HG03354 (cell line): ENCODE results near the gene MRPL9.
A peak's percentile ranks its signal among the peaks of the same experiment; 100 is the strongest.

ENCODE experiments used
- ATAC-seq: cut with Tn5 transposase; IDR thresholded peaks from one replicate; pipeline ENCODE4 v1.9.1; 2021; ENCODE audit warnings: mild to moderate bottlenecking; ENCODE audit not compliant: unreplicated experiment, poor library complexity, severe bottlenecking

The MRPL9 gene

DNA sequence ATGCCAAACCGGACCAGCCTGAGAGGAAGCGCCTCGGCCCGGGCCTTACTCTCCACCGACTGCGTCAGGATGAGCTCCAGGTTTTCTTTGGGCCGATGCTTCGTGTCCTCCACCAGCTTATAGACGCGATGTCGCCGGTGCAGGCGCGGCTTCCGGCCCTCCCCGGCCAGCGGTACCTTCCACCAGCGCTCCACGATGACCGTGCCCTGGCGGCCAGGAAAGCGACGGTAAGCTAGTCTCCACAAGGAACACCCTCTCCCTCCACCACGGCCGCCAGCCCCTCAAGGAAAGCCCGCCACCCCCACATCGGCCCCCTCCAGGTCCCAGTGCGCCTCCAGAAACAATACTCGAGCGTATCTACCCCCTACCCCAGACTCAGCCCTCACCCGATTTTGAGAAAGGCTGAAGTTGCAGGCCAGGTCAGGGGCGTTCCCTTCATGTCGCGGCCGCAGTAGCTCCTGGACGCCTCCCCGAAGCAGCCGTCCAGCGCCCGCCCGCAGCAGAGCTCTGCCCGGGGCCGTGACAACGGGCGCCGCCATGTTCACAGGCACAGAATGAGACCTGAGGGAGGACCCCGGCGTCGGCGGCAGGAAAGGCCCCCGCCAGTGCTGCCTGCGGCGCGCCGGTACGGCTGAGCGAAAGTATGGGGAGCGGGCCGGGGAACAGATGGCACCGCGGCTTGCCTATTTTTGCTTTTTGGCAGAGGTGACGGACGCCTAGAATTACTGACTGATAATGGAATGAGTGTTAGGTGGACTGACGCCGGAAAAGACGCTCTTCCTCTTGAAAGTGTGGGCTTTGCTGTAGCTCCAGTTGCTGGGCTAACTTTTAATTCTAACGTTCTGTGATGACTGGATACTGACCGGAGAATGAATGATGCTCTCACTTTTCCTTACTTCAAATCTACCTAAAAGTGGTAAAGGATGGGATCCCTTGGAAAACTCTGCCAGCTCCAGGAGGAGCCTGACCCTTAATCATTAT, at the start of gene MRPL9:
Gene MRPL9 (minus strand): TSS at position 556 of the 981 bp plus-strand sequence. CDS start 17 bp downstream, at position 539.
- peak; percentile 95 for ATAC-seq

DNA sequence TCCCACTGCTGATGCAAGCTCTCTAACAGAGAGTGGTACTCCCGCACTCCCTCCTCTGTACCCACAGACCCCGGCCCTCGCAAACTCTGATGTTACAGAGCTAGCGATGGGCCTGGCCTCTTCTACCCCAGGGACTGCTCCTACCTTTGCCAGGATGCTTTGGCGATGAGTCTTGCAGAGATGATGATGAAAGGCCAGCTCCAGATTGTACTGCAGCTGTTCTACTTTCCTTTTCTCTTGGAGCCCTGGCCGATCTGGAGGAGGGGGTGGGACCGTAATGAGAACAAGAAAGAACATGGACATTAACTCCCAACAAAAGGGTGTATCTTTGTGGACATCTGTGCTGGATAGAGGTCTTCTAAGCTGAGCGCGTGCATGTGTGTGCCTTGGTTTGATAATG, 47.9 kb upstream of the MRPL9 start:
- ATAC-seq, result no peak

DNA sequence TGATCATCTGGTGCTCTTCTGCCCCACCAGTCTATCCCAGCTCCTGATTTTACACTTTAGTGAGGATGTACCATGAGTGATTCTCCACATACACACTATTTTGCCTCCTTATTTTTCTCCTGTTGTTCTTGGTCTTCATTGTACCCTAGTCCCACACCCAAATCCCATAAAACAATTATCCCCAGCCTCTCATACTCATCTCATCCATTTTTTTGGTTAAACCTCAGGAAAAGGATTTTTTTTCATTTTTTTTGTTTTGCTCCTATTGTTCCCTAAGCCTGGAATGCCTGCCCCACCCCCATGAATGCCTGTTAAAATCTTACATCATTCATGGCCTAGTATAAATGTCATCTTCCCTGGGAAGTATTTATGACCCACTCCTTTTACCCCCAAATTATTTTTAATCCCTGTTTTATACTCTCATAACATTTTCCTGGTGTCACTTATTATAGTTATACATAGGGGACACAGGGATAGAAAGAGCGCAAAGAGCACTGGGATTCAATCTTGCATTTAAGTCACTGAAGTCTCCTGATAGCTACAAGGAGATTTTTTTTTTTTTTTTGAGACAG, 46.8 kb upstream of the MRPL9 start:
- no peak for ATAC-seq

DNA sequence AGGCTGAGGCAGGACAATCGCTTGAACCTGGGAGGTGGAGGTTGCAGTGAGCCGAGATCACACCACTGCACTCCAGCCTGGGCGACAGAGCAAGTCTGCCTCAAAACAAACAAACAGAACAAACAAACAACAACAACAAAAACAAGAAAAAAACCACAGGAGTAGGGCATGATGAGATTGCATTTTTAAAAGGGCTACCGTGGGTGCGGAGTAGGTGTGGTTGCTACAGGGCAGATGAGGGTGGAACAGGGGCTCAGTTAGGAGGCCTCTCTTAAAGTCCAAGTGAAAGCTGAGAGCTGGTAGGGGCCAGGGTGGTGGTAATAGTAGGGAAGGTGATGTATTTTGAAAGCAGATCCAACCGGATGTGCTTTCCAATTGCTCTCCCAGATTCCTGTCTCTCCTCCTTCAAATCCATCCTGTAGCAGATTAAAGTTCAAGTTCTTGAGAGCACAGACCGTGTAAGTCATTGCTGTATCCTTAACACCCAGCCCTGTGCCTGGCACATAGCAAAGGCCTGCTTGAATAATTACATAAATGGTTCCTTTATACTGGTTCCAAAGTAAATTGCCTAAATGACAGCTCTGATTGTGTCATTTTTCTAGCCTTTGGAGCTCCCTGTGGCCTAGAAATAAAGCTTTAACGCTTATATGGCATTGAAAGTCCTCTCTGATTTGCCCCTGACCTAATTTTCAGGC, 46.1 kb upstream of the MRPL9 start:
- no peak for ATAC-seq

DNA sequence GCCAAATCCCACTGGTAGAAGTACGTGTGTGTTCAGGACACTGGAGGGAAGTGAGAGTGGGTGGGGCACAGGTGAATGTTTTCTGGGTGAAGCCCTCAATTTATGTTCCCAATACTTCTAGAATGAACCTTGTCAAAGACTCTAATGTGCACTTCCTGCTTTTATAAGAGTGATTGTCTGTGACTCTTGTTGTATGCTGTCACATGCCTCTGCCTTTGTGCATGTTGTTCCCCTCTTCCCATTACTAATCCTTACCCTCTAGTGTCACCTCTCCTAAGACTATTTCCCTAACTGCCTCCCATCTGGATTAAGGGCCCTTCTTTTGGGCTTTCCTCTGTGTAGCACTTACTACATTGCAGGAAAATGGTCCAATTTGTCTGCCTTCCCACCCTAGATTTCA, 44.5 kb upstream of the MRPL9 start:
- ATAC-seq, result no peak

DNA sequence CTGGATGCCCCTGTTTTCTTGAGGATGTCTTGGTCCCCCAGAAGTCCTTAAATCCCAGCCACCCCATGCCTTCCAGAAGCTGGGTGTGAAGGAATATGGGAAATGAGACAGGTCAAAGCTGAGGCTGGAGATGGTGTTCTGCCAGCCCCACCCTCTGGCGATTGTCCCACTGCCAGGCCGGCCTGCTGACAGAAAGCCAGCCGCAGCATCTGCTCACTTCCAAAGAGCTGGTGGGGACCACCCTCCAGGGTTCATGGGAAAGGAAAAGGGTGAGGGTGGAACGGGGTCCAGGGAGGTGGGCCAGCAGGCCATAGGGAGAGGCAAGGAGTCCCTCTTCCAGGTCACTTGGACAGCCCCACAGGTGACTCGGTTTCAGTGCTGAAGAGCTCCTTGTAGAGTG, 43.8 kb upstream of the MRPL9 start:
- no peak for ATAC-seq

DNA sequence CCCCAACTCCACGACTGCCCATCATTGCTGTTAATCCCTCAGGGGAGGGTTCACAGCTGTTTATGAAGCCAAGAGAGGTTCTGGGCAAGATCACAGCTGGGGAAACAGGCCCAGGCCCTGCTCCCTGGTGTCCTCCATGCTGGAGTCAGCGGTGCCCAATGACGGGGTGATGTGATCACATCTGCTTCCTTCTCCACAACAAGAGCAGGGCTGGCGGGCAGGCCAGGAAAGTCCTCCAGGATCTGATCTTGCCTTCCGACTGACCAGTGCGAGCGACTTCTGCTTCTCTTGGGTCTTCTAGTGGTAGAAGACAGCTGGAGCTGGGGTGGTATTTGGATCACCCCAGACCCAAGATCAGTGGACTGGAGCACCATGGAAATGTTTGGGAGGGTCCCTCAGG, 42.9 kb upstream of the MRPL9 start:
- no peak for ATAC-seq

DNA sequence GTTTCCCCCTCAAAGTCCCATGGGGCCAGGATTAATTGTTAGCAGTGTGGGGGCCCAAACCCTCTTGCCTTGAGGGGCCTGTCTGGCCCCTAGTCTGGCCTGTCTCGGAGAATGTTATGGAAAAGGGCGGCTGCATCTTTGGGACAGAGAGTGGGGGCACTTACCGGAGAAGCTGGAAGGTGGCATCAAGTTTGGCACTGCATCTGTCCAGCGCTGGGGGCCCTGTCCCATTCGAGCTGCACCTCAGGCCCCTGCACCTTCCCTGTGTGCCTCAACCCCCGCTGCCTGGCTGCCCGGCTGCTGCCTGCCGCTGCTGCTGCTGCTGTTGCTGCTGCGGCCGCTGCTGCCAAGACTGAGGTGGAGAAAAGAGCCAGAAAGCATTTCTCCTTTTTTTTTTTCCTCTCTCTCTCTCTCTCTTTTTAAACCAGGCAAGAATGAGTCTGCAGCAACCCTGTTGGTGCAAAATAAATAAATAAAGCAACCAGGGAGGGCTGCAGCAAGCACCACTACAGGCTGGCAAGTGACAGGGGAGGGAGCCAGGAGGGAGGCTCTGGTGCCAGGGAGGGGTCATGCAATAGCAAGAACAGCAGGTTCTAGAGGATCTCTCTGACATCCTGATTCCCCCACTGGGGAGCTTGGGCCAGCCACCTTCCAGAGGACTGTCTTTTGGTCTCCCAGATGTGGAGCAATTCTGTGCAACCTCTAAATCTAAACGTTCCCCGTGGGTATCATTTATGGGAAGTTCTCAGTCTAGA, 41.9 kb upstream of the MRPL9 start, which contains the start of gene LINGO4:
Gene LINGO4 (minus strand): TSS at position 354 of the 755 bp plus-strand sequence. CDS start 2,715 bp downstream, outside the sequence.
- ATAC-seq, result no peak

DNA sequence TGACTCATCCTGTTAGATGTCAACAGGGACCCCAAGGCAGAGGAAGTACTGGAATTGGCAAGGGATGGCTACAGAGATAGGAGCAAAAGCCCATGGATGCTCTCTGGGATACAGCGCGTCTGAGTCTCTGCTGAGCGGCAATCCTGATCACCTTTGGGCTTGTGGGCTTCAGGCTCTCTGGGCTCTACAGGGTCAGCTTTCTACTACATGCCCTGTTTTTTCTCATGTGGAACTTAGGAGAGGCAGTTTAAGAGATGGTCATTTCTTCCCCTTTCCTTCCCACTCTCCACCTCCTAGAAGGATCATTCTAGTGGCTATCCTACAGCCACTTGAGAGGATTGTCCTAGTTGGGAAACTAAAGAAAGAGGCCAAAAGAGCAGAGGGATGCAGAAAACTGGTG, 40.6 kb upstream of the MRPL9 start:
- ATAC-seq, result no peak

DNA sequence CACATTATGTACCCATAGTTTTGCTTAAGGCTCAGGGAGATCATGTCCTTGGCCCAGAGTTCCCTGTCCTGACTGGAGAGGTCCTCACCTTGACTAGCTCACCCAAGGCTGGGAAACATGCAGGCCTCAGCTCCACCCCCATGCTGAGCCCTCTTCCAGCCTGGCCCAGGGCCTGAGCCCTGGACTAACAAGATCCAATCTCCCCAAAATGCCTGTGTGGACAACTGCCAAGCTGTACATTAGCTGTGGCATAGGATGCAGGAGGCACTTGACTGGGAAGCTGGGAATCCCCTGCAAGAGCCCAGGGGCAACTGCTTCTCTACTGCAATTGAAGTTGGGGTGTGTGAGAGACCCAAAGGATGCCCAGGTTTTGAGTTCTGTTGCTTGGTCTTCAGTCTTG, 39.9 kb upstream of the MRPL9 start:
- no peak for ATAC-seq

DNA sequence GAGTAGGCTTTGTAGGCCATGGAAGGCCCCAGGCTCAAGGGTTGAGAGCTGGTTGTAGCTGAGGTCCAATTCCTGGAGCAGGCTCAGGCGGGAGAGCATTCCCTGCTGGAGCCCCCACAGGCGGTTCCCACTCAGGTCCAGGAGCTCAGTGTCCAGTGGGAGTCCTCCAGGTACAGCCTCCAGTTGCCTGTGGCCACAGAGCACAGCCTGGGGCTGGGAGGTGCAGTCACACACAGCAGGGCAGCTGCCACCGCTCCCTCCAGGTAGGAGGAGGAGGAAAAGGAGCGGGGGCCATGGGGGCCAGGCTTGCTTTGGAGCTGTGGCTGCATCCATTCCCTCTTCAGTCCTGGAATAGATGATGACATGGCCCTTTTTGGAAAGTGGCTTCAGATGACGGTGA, 39.1 kb upstream of the MRPL9 start:
- no peak for ATAC-seq

DNA sequence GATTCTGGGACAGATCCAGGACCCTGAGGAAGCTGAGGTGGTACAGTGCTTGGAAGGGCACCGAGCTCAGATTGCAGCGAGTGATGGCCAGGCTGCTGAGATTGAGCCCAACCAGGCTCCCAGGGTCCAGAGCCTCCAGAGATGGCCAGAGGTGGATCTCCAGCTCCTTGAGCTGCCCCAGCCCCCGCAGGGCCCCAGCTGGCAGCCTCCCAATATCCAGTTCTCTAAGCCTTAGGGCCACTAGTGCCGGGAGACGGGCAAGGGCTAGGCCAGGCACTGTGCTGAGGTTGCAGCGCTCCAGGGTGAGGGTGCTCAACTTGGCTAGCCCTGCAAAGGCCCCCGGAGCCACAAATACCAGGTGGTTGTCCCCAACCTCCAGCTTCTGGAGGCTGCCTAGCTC, 38.5 kb upstream of the MRPL9 start:
- ATAC-seq, result no peak

DNA sequence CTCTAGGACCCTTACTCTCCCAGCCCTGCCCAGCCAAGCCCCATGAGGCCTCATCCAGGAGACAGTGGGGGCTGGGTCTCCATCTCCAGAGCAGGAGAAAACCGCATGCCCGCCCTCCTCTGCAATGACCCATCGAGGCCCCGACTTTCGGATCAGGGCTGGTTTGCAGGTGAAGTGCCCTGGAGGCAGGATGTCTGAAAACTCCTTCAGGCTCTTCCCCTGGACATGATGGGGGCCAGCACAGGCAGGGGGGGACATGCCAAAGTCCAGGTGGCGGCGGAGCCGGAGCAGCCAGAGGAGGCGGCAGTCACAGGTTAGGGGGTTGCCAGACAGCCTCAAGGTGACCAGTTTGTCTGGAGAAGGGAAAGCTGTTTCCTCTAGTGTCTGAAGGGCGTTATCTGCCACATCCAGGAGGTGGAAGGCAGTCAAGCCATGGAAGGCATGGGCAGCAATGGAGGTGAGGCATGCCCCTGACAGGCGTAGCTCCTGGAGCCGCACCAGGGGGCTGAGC, 38.1 kb upstream of the MRPL9 start:
- no peak for ATAC-seq

DNA sequence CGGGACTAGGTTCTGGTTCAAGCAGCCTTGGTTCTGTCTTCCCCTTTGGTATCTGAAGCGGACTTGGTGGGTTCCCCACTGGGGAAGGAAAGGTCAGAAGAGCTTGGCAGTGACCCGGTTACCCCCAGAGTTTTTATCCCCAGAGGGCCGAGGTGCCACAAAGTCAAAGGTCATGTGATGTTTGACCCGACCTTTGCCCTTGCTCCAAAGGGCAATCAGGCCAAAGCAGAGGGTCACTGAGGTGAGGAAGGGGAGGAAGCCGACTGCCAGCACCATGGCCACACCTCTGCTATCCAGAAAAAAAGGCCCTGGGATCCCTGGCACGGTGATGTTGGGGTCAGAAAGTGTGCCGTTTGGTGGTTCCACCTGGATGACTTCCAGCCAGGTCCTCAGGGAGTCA, 37.5 kb upstream of the MRPL9 start:
- no peak for ATAC-seq

DNA sequence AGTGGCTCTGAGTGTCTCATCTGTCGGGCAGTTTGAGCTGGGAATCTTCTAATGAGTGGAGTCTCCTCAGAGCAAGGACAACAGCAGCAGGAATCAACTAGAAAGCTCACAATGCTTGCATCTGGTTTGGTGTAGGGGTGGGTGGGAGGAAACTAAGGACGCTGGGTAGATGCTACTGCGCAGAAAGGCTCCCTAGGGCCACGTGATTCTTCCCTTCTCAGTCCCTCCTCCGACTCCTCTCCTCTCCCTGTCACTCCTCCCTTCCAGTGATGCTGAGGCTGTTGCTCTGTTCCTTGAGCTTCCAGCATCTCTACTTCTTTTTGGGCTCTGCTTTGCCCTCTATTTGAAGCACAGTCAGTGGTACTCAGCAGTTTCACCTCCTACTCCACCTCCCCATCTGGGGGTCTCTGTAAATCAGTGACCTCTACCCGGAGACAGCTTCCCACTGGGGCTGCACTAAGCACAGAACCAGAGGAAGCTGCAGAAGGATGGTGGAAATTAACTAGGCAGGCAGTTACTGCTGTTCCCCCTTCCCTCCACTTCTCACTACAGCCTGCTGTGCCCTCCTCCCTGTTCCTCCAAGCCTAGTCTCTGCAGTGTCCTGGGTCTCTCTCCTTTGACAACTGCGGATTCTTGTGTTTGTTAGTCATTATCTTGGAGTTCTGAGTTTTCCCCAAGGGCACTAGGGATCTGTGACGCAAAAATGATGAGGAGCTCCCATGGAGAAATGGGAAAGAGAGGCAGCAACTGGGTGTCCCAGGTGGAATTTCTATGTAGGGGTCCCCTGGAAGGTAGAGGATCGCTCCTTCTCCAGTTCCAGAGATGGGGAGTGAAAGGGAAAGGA, 36.1 kb upstream of the MRPL9 start:
- ATAC-seq, result no peak

DNA sequence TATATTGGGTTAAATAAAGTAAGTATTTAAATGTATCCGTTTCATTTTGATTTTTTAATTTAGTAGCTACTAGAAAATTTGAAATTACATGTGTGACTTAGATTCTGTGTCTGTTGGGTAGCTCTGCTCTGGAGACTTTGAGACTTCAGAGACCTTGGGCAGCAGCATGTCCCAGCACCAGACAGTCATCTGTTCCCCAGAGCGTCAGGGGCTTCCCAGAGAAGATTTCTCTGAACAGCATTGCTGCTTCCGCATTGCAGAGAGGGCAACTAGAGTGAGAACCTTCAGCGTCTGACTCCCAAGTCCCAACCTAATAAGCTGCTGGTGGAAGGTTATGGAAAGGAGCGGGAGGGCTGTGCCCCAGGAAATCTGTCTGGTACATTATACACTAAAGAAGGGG, 35.3 kb upstream of the MRPL9 start:
- no peak for ATAC-seq

DNA sequence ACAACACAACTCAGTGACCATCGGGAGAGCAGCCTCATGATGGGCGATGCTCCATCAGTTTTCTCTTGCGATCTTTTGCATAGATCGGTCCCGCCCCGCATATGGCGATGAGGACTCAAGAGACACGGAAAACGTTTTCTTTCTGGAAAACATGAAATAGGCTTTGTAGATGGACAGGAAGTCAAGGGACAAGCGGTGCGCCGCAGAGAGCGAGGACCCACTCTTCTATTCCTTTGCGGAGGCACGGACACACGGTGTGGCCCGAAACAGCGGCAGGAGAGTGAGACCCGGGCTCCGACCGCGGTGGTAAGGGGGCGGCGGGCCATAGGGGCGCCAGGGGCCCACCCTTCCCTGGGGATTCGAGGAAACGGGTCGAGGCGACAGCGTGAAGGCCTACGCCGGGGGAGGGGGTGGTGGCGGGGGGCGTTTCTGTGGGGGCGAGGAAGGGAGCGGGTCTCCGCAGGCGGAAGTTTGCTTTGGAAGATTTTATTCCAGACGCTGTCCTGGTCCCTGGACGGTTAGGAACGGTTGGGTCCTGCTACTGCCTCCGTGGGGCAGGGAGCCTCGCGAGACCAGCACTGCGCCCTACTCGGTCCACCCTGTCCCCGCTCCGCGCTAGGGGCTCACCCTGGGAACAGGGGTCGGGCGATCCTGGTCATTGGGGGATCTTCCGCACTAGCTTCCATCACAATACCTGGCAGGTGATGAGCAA, 27.8 kb upstream of the MRPL9 start:
- ATAC-seq, result no peak
